ENCODE results near the gene ZDBF2. TPM values are rescaled to one million over a fixed set of nuclear protein-coding genes. Genes with fewer than 3 reads are reported as not detected.

Gene ZDBF2
- total and polyA plus RNA-seq, 2 donors (not counting 1 experiment from before 2014, with no cell fraction given): 6.3 to 11.6 TPM

GRCh38 chr2:206277503-206277902, 3.0 kb downstream of the ZDBF2 start:
- Histone ChIP-seq H3K4me3 (replicated peaks in 1 of 4; ENCODE audit: control extremely low read depth in 1 of 4, insufficient read depth in 1 of 4, low read depth in 3 of 4, low read length in 4 of 4) (no peak overlapping the region), H3K36me3 (ENCODE audit: control insufficient read depth, insufficient read depth, low read length) (no peaks in the 10 kb centered on the region), H3K27me3 (ENCODE audit: control insufficient read depth, insufficient read depth, low read length) (peaks cover 7% of the 10 kb centered on the region), H3K9ac (ENCODE audit: insufficient read depth, low read length) (no peak overlapping the region), H3K4me1 (ENCODE audit: control insufficient read depth, extremely low read depth, insufficient read depth, low read length) (no peaks in the 10 kb centered on the region), H3K9me3 (ENCODE audit: control insufficient read depth, insufficient read depth, low read depth, low read length) (no peaks in the 10 kb centered on the region), H4K20me1 (ENCODE audit: control insufficient read depth, extremely low read depth, insufficient read depth, low read length) (no peaks in the 10 kb centered on the region), H3K27ac (ENCODE audit: insufficient read depth, low read length) (no peak overlapping the region), H3K4me2 (ENCODE audit: extremely low read depth, insufficient read depth, low read length) (no peak overlapping the region), H3K79me2 (ENCODE audit: control insufficient read depth, insufficient read depth, low read length) (no peaks in the 10 kb centered on the region), H2AFZ (ENCODE audit: low read length) (no peak overlapping the region)
- TF ChIP-seq CTCF (conservative IDR thresholded peaks at IDR 0.05 in 1 of 2, IDR thresholded peaks at IDR 0.05 in 1 of 2; ENCODE audit: low read depth in 1 of 2, low read length in 2 of 2): no peak
- no peak for TF ChIP-seq EZH2 (IDR thresholded peaks at IDR 0.05; ENCODE audit: low read length, missing control alignments)
- no peak for DNase-seq (ENCODE audit: low read depth in 2 of 2)

- H3K9me3 ChIP-seq (ENCODE audit: control insufficient read depth, insufficient read depth, low read depth, low read length): no peaks in the 10 kb centered on the region
- no peak for DNase-seq (ENCODE audit: low read depth in 2 of 2)
- H3K4me2 ChIP-seq (ENCODE audit: extremely low read depth, insufficient read depth, low read length): no peak overlapping the region
- H3K9ac ChIP-seq (ENCODE audit: insufficient read depth, low read length): no peak overlapping the region
- TF ChIP-seq EZH2 (IDR thresholded peaks at IDR 0.05; ENCODE audit: low read length, missing control alignments) (no peak), CTCF (conservative IDR thresholded peaks at IDR 0.05 in 1 of 2, IDR thresholded peaks at IDR 0.05 in 1 of 2; ENCODE audit: low read depth in 1 of 2, low read length in 2 of 2) (no peak)
- no peak overlapping the region for H3K27ac ChIP-seq (ENCODE audit: insufficient read depth, low read length)
- no peak overlapping the region for H2AFZ ChIP-seq (ENCODE audit: low read length)
- H3K36me3 ChIP-seq (ENCODE audit: control insufficient read depth, insufficient read depth, low read length): no peaks in the 10 kb centered on the region
- H3K27me3 ChIP-seq (ENCODE audit: control insufficient read depth, insufficient read depth, low read length): no peaks in the 10 kb centered on the region
- no peaks in the 10 kb centered on the region for H3K79me2 ChIP-seq (ENCODE audit: control insufficient read depth, insufficient read depth, low read length)
- no peaks in the 10 kb centered on the region for H4K20me1 ChIP-seq (ENCODE audit: control insufficient read depth, extremely low read depth, insufficient read depth, low read length)
- no peaks in the 10 kb centered on the region for H3K4me1 ChIP-seq (ENCODE audit: control insufficient read depth, extremely low read depth, insufficient read depth, low read length)
- H3K4me3 ChIP-seq (replicated peaks in 1 of 4; ENCODE audit: control extremely low read depth in 1 of 4, insufficient read depth in 1 of 4, low read depth in 3 of 4, low read length in 4 of 4): no peak overlapping the region
Measured at GRCh38 chr2:206282746-206283145, 8.3 kb downstream of the ZDBF2 start.

- Histone ChIP-seq H3K27me3 (ENCODE audit: control insufficient read depth, insufficient read depth, low read length) (no peaks in the 10 kb centered on the region), H3K27ac (ENCODE audit: insufficient read depth, low read length) (no peak overlapping the region), H3K4me2 (ENCODE audit: extremely low read depth, insufficient read depth, low read length) (no peak overlapping the region), H4K20me1 (ENCODE audit: control insufficient read depth, extremely low read depth, insufficient read depth, low read length) (no peaks in the 10 kb centered on the region), H3K79me2 (ENCODE audit: control insufficient read depth, insufficient read depth, low read length) (no peaks in the 10 kb centered on the region), H3K4me3 (replicated peaks in 1 of 4; ENCODE audit: control extremely low read depth in 1 of 4, insufficient read depth in 1 of 4, low read depth in 3 of 4, low read length in 4 of 4) (no peak overlapping the region), H3K9me3 (ENCODE audit: control insufficient read depth, insufficient read depth, low read depth, low read length) (no peaks in the 10 kb centered on the region), H2AFZ (ENCODE audit: low read length) (no peak overlapping the region), H3K9ac (ENCODE audit: insufficient read depth, low read length) (no peak overlapping the region), H3K4me1 (ENCODE audit: control insufficient read depth, extremely low read depth, insufficient read depth, low read length) (no peaks in the 10 kb centered on the region), H3K36me3 (ENCODE audit: control insufficient read depth, insufficient read depth, low read length) (no peaks in the 10 kb centered on the region)
- no peak for DNase-seq (ENCODE audit: low read depth in 2 of 2)
- TF ChIP-seq EZH2 (IDR thresholded peaks at IDR 0.05; ENCODE audit: low read length, missing control alignments) (no peak), CTCF (conservative IDR thresholded peaks at IDR 0.05 in 1 of 2, IDR thresholded peaks at IDR 0.05 in 1 of 2; ENCODE audit: low read depth in 1 of 2, low read length in 2 of 2) (no peak)
Measured at GRCh38 chr2:206287197-206287596, 12.7 kb downstream of the ZDBF2 start.

Measured in fibroblast of lung (primary cell).